ENCODE data around the gene LIFR. TPM values are rescaled to one million over a fixed set of nuclear protein-coding genes. Genes with fewer than 3 reads are reported as not detected.
A peak's percentile ranks its signal among the peaks of the same experiment; 100 is the strongest.

The LIFR gene
- total RNA-seq, 4 donors from 2014 or later = 3.1 to 72.9 (median 16.9) TPM

DNA sequence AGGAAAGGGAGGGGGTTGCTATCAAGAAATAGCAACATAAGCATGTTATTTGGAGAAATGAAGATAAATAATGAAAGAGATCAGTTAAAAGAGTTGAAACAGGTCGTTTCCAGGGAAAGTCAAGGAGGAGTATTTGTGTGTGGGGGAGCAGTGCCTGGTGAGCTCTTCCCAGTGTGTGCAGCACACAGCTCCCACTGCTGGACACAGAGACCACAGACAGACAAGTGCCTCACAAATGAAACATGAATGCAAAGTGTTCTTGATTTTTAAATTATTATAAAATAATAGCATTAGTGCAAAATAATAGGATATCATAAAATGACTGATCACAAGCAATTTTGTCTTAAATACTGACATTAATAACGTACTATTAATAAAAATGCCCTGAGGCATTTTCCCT, 40.8 kb downstream of the LIFR start:
- TF ChIP-seq POLR2A (IDR thresholded peaks at IDR 0.05) (no peak), CTCF (IDR thresholded peaks at IDR 0.05) (peak in 1 of 6 experiments; percentile 9)
- H3K27ac ChIP-seq = no peak overlapping the region
- intact Hi-C loops (cut with DNase I) = no loop called here
- peaks cover 0 to 9% (median 0%) of the 10 kb centered on the region in 3 donors for H3K36me3 ChIP-seq
- WGBS, 2 donors = 48 to 50% methylated on average over 2 of the region's 2 CpGs
- no peak for DNase-seq
- H3K4me1 ChIP-seq = no peaks in the 10 kb centered on the region
- no peak overlapping the region for H3K4me3 ChIP-seq
- H3K9me3 ChIP-seq = no peaks in the 10 kb centered on the region
- no peaks in the 10 kb centered on the region for H3K27me3 ChIP-seq

GRCh38 chr5:38515092-38515491, 41.4 kb downstream of the LIFR start:
- Histone ChIP-seq H3K4me3 (no peak overlapping the region), H3K27ac (no peak overlapping the region), H3K27me3 (no peaks in the 10 kb centered on the region), H3K4me1 (no peaks in the 10 kb centered on the region), H3K9me3 (no peaks in the 10 kb centered on the region), H3K36me3 (peaks cover 0 to 9% (median 0%) of the 10 kb centered on the region in 3 donors)
- intact Hi-C loops (cut with DNase I) = no loop called here
- TF ChIP-seq POLR2A (IDR thresholded peaks at IDR 0.05) = no peak
- TF ChIP-seq CTCF (IDR thresholded peaks at IDR 0.05) = no peak
- no peak for DNase-seq
- WGBS, 2 donors = 90 to 92% methylated on average over 3 of the region's 3 CpGs

DNA sequence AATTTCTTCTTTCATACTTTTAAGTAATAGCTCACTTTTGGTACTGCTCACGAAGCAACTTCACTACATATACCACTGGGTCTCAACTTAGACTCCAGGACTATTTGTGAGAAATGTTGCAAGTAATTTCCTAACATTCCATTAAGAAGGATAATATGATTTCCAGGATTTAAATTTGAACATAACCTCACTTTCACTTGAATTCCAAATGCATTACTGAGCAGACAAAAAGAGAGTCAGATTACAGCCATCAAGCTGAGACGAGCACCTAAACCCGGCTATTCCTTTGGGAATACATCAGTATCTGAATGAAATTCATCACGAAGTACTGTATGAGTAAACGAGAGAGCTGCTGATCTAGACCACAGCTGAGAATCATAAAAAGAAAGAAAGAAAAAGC, 47.3 kb downstream of the LIFR start:
- no peaks in the 10 kb centered on the region for H3K4me1 ChIP-seq
- H3K27me3 ChIP-seq = no peaks in the 10 kb centered on the region
- DNase-seq = no peak
- H3K27ac ChIP-seq = no peak overlapping the region
- WGBS, 2 donors = 61 to 64% methylated on average over 5 of the region's 5 CpGs
- intact Hi-C loops (cut with DNase I) = no loop called here
- TF ChIP-seq POLR2A (IDR thresholded peaks at IDR 0.05) (no peak), CTCF (IDR thresholded peaks at IDR 0.05) (no peak)
- H3K36me3 ChIP-seq = peaks cover 0 to 15% (median 0%) of the 10 kb centered on the region in 3 donors
- no peaks in the 10 kb centered on the region for H3K9me3 ChIP-seq
- H3K4me3 ChIP-seq = no peak overlapping the region

DNA sequence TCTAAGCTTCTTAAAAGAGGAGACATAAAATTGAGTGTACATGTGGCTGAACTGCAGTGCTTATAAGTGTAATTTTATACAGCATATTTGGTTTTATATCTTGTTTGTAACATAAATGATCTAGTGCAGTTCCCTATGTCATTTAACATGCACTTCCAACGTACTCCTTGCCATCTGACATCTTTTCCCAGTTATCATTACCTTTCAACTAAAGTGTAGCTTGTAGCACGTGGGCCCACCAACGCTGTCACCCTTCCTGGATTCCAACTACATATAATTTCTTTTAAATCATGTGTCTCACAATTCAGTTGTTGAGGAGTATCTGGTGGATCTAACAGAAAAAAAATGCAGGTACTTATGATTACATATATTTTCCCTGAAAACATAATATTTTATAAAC, 50.1 kb downstream of the LIFR start:
- Histone ChIP-seq H3K9me3 (no peaks in the 10 kb centered on the region), H3K27me3 (no peaks in the 10 kb centered on the region), H3K4me1 (no peaks in the 10 kb centered on the region), H3K27ac (no peak overlapping the region), H3K36me3 (peaks cover 0 to 15% (median 0%) of the 10 kb centered on the region in 3 donors), H3K4me3 (no peak overlapping the region)
- intact Hi-C loops (cut with DNase I) = no loop called here
- DNase-seq = no peak
- no peak for TF ChIP-seq CTCF (IDR thresholded peaks at IDR 0.05)
- no peak for TF ChIP-seq POLR2A (IDR thresholded peaks at IDR 0.05)
- WGBS, 2 donors = 80 to 88% methylated on average over 3 of the region's 3 CpGs

GRCh38 chr5:38500573-38501260, 55.7 kb downstream of the LIFR start:
- WGBS, 2 donors = 89 to 90% methylated on average over 3 to 4 of the region's 4 CpGs
- H3K27ac ChIP-seq = no peak overlapping the region
- intact Hi-C loops (cut with DNase I) = no loop called here

More at GRCh38 chr5:38500573-38501260, 55.7 kb downstream of the LIFR start:
- Histone ChIP-seq H3K27me3 (no peaks in the 10 kb centered on the region), H3K36me3 (peaks cover 0 to 33% (median 0%) of the 10 kb centered on the region in 3 donors), H3K4me3 (no peak overlapping the region), H3K9me3 (no peaks in the 10 kb centered on the region), H3K4me1 (no peaks in the 10 kb centered on the region)
- TF ChIP-seq POLR2A (IDR thresholded peaks at IDR 0.05) = no peak
- TF ChIP-seq CTCF (IDR thresholded peaks at IDR 0.05) = no peak
- no peak for DNase-seq
